Right atrium auricular region (tissue), 2 donors: ENCODE results near the gene IBA57. TPM values are rescaled to one million over a fixed set of nuclear protein-coding genes. Genes with fewer than 3 reads are reported as not detected.

Experiments used
- DNase-seq: peaks from one replicate; pipeline ENCODE4 v3.0.0-alpha.2; 2019; ENCODE audit warnings: low spot score
- H3K27ac ChIP-seq, 2 donors: fragments of 200-600 bp; sonication (generic); 1 replicate in 1 of 2; 2 replicates in 1 of 2; pipeline ENCODE4 v1.5.1; 2016 to 2019
- H3K27me3 ChIP-seq, 2 donors: fragments of 200-600 bp; sonication (generic); one replicate each; pipeline versions ENCODE4 v1.5.1 to v1.6.0; 2017 to 2019
- H3K36me3 ChIP-seq: fragments of 200-600 bp; sonication (generic); one replicate; pipeline ENCODE4 v1.5.1; 2016
- H3K4me1 ChIP-seq, 2 donors: fragments of 200-600 bp; sonication (generic); one replicate each; pipeline versions ENCODE4 v1.5.1 to v1.6.0; 2017 to 2019
- H3K4me3 ChIP-seq, 2 donors: fragments of 200-600 bp; sonication (generic); 1 replicate in 1 of 2; 2 replicates in 1 of 2; pipeline ENCODE4 v1.5.1; 2017 to 2019; ENCODE audit warnings: mild to moderate bottlenecking in 1 of 2, moderate library complexity in 1 of 2
- H3K9me3 ChIP-seq, 2 donors: fragments of 200-600 bp; sonication (generic); one replicate each; pipeline ENCODE4 v1.5.1; 2019
- total RNA-seq, 2 donors: library from RNA; depleted of rRNA; stranded (reverse); fragments of >200 nt; gene quantifications; one replicate each; pipeline ENCODE4 v1.1.0, GENCODE V29; 2016
- TF ChIP-seq, protein P1 (sequence below), 2 donors: fragments of 200-600 bp; sonication (generic); IDR thresholded peaks; one replicate each; pipeline ENCODE4 v1.5.1; 2019; ENCODE audit warnings: antibody characterized with exemption in 2 of 2

The IBA57 gene
- total RNA-seq, 2 donors from 2014 or later = 6.7 to 7.1 TPM

DNA sequence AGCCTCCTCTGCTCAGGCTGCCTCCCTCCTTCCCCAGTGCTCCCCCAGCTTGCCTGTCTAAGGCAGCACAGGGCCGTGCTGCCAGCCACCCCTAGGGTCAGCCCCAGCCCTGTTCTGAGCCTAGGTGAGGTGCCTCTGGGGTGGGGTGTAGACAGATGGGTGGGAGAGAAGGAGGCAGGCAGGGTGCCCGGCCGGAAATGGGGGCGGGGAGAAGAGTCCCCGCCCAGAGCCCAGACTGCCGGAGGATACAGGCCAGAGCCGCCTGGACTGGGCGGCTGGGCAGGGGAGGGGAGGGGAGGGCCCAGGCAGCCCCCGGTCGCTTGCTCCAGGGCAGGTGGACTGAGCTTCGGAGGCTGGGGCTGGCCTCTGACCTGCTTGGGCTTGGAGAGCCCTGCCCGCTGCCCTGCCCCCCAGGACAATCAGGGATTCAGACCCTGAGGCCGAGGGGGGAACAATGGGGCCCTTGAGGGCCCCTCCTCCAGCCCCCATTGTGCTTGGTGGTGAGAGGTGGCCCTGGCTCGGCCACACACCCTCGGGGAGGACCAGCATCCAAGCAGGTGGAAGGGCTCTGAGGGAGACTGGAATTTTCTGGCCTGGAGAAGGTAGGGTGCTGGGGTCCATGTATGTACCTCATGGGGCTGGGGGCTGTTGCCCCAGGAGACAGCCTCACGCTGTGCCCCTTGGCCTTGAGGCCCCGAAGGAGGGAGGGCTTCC, 16.0 kb upstream of the IBA57 start, which contains the start of gene GJC2:
TSS of gene GJC2 (plus strand) at position 525 of the 714 bp plus-strand sequence. CDS start 7,829 bp downstream, outside the sequence.
- H3K4me3 ChIP-seq = peak within 1 kb of the TSS; percentile 13 to 27
- peaks cover 29% of the 10 kb centered on the region for H3K36me3 ChIP-seq
- peaks cover 7 to 58% of the 10 kb centered on the region in 2 donors for H3K4me1 ChIP-seq
- H3K9me3 ChIP-seq = no peaks in the 10 kb centered on the region
- H3K27me3 ChIP-seq = no peaks in the 10 kb centered on the region
- H3K27ac ChIP-seq = peak within 1 kb of the TSS; percentile 82 to 83
- DNase-seq = no peak
- TF ChIP-seq, protein P1, sequence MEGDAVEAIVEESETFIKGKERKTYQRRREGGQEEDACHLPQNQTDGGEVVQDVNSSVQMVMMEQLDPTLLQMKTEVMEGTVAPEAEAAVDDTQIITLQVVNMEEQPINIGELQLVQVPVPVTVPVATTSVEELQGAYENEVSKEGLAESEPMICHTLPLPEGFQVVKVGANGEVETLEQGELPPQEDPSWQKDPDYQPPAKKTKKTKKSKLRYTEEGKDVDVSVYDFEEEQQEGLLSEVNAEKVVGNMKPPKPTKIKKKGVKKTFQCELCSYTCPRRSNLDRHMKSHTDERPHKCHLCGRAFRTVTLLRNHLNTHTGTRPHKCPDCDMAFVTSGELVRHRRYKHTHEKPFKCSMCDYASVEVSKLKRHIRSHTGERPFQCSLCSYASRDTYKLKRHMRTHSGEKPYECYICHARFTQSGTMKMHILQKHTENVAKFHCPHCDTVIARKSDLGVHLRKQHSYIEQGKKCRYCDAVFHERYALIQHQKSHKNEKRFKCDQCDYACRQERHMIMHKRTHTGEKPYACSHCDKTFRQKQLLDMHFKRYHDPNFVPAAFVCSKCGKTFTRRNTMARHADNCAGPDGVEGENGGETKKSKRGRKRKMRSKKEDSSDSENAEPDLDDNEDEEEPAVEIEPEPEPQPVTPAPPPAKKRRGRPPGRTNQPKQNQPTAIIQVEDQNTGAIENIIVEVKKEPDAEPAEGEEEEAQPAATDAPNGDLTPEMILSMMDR (IDR thresholded peaks at IDR 0.05) = no peak

DNA sequence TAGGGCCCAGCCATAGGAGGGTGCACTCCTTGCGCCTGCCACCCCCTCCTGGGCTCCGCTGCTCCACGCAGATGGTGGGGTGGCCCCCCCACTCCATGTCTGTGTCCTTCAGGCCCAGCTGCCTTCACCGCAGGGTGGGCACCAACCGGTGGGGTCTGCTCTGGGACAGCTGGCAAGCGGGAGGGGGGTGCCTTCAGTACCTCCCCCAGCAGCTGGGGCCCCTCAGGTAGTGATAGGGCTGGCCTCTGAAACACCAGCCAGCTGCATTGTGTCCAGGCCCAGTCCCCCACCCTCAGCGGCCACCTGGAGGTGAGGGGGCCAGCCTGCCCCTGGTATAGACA, 15.5 kb upstream of the IBA57 start:
- Histone ChIP-seq H3K36me3 (peaks cover 29% of the 10 kb centered on the region), H3K27ac (peak overlapping the region; percentile 82 to 83), H3K4me3 (peak overlapping the region; percentile 13 to 27), H3K9me3 (no peaks in the 10 kb centered on the region), H3K4me1 (peaks cover 7 to 52% of the 10 kb centered on the region in 2 donors), H3K27me3 (no peaks in the 10 kb centered on the region)
- TF ChIP-seq, protein P1 (IDR thresholded peaks at IDR 0.05) = no peak
- no peak for DNase-seq

DNA sequence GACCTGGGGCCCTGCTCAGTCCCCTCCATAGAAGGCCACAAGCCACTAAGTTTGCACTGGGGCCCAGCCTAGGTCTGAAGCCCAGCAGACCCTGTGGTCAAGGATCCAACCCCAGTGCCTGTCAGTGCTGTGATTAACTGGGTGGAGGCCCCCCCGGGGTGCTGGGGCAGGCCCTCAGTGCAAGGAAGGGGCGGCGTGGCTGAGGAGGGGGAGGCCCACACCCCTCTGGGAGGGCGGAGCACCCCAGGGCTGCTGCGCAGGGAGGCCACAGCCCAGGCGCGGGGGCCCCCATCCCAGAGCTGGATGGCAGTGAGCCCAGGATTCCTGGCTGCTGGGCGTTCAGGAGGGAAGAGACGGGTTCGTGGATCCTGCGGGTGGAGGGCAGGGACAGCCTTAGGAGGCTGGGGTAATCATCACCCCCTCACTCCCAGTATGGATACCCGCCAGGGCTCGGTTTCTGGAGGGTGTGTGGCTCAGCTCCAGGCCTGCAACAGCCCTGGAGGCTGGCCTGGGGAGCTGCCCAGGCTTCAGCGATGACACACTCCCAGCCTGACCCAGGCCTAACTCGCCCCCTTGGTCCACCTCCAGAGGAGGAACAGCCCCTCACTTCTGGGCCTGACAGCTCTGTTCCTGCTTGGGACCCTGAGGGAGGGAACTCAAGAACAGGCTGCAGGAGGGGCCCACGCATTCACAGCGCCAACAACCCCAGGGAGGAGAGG, 15.0 kb upstream of the IBA57 start:
- Histone ChIP-seq H3K27me3 (no peaks in the 10 kb centered on the region), H3K4me3 (peak overlapping the region; percentile 13 to 27), H3K9me3 (no peaks in the 10 kb centered on the region), H3K27ac (peak overlapping the region; percentile 82 to 83), H3K36me3 (peaks cover 24% of the 10 kb centered on the region), H3K4me1 (peaks cover 7 to 49% of the 10 kb centered on the region in 2 donors)
- DNase-seq = peak; percentile 77
- TF ChIP-seq, protein P1 (IDR thresholded peaks at IDR 0.05) = no peak

DNA sequence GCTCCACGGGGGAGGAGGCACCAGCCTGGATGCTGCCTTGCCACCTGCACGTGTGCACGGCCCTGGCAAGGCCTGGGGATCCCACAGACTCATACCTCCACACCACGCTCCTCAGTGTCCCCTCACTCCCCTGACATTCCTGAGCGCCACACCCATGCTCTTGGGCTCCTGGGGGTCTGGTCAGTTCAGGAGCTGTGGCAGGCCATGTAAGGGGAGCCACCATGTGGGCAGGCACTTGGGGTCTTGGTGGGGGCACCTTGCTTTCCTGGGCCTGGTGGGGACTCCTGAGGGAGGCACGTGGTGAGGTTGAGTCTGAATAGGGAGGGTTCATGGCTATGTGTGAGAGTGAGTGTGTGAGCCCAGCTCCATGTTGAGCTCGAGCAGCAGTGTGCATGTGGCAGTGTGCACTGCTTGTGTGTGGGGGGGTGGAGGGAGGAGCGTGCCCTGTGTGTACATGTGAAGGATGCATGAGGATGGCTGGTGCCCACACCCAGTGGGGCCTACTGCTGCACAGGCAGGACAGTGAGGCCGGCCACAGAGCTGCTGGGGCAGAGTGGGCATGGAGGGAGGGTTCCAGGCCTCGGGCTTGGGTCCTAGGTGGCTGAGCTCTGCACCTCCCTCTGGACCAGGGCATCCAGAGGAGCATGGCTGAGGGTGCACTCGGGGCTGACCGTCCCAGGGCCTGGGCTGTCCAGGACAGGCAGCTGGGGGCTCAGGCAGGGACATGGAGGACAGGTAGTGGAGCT, 14.3 kb upstream of the IBA57 start:
- TF ChIP-seq, protein P1 (IDR thresholded peaks at IDR 0.05) = no peak
- peaks cover 7 to 49% of the 10 kb centered on the region in 2 donors for H3K4me1 ChIP-seq
- DNase-seq = no peak
- H3K27me3 ChIP-seq = no peaks in the 10 kb centered on the region
- H3K36me3 ChIP-seq = peaks cover 19% of the 10 kb centered on the region
- no peaks in the 10 kb centered on the region for H3K9me3 ChIP-seq
- H3K27ac ChIP-seq = peak overlapping the region; percentile 82 to 83
- H3K4me3 ChIP-seq = no peak overlapping the region

DNA sequence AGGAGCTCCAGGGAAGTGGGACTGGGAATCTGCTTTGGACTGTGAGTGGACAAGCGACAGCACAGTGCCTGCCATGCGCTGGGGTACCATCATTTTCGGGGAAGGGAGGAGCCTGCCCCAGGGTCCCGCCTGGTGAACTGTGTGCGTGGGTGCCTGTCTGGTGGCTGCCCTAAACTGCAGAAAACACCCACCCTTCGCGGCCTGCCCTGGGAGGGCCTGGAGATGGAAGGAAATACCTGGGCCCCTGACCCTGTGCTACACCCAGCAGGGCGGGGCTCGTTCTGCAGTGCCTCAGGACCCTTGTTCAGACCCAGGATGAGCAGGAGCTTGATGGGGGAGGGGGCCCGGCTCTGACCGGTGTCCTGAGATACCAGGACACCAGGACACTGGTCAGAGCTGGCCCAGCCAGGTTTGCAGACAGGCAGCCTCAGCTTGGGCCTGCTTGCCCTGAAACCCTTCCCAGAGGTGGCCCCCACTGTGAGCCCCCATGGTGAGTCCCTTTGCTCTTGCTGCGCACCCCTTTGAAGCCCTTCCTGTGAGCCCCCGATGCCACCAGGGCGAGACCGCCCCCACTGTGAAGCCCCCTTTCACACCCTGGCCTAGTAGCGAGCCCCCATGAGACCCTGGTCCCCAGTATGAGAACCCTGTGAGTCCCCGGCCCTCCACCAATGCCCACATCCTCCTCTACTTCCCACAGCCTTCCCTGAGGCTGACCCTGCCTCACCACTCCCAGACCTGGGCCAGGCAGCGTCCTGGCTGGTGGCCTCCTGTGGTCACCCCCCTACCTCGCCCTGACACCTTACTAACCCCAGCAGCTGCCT, 13.3 kb upstream of the IBA57 start:
- no peak for DNase-seq
- Histone ChIP-seq H3K27ac (no peak overlapping the region), H3K4me3 (no peak overlapping the region), H3K36me3 (peaks cover 10% of the 10 kb centered on the region), H3K27me3 (no peaks in the 10 kb centered on the region), H3K4me1 (peaks cover 7 to 44% of the 10 kb centered on the region in 2 donors), H3K9me3 (no peaks in the 10 kb centered on the region)
- TF ChIP-seq, protein P1 (IDR thresholded peaks at IDR 0.05) = no peak
